ENCODE measurements around the gene MRPL37.

GRCh38 chr1:54249819-54250435 is 50.0 kb downstream of the MRPL37 start:
- no peak for TF ChIP-seq EZH2phosphoT487 (IDR thresholded peaks at IDR 0.05; ENCODE audit: borderline replicate concordance, low read length)
- TF ChIP-seq, protein P1, sequence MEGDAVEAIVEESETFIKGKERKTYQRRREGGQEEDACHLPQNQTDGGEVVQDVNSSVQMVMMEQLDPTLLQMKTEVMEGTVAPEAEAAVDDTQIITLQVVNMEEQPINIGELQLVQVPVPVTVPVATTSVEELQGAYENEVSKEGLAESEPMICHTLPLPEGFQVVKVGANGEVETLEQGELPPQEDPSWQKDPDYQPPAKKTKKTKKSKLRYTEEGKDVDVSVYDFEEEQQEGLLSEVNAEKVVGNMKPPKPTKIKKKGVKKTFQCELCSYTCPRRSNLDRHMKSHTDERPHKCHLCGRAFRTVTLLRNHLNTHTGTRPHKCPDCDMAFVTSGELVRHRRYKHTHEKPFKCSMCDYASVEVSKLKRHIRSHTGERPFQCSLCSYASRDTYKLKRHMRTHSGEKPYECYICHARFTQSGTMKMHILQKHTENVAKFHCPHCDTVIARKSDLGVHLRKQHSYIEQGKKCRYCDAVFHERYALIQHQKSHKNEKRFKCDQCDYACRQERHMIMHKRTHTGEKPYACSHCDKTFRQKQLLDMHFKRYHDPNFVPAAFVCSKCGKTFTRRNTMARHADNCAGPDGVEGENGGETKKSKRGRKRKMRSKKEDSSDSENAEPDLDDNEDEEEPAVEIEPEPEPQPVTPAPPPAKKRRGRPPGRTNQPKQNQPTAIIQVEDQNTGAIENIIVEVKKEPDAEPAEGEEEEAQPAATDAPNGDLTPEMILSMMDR (IDR thresholded peaks at IDR 0.05; ENCODE audit: low read depth, low read length, poor library complexity, severe bottlenecking): no peak
